Upper lobe of left lung (tissue), 4 donors: ENCODE results near the gene TOMM22.

Experiments
- CTCF ChIP-seq, 6 experiments: fragments of 450-650 bp in 4 of 6; fragments of 200-600 bp in 2 of 6; sonication (generic) in 2 of 6; IDR thresholded peaks; one replicate each; pipeline ENCODE4 v1.5.1; 2016 to 2019; ENCODE audit warnings: antibody characterized with exemption in 6 of 6
- POLR2A ChIP-seq, 4 donors: fragments of 450-650 bp; IDR thresholded peaks; one replicate each; pipeline ENCODE4 v1.5.1; 2016 to 2017; ENCODE audit warnings: antibody characterized with exemption in 4 of 4, mild to moderate bottlenecking in 2 of 4

GRCh38 chr22:38653741-38654140 lies 28.0 kb upstream of the TOMM22 start:
- TF ChIP-seq CTCF (IDR thresholded peaks at IDR 0.05) (no peak), POLR2A (IDR thresholded peaks at IDR 0.05) (no peak)
